OCI-LY3 (cell line): ENCODE measurements around the gene AKR1B15.

Experiments used
- CTCF ChIP-seq: fragments of 200-600, 300-600 bp; sonication (generic); IDR thresholded peaks from 2 replicates; pipeline ENCODE4 v1.5.1; 2014; ENCODE audit warnings: antibody characterized with exemption, low read length, low read depth
- EZH2phosphoT487 ChIP-seq: fragments of 200-600 bp; shearing (Covaris generic); IDR thresholded peaks from 2 replicates; pipeline ENCODE4 v1.6.1; 2018; ENCODE audit warnings: antibody characterized with exemption, mixed run types, low read depth

- TF ChIP-seq CTCF (no peak), EZH2phosphoT487 (no peak)
Observed at GRCh38 chr7:134599371-134599770, 50.5 kb downstream of the AKR1B15 start.
